Stimulated activated CD4-positive, alpha-beta T cell treated with anti-CD3 and anti-CD28 coated beads, Interleukin-4, amount 100 ng/mL, for 48 hours (primary cell): ENCODE results near the gene HLA-DOA.

Experiments used
- DNase-seq, 2 donors: peaks; one replicate each; pipeline ENCODE4 v3.0.0-alpha.2; 2020; ENCODE audit warnings: low read depth in 2 of 2

The HLA-DOA gene

DNA sequence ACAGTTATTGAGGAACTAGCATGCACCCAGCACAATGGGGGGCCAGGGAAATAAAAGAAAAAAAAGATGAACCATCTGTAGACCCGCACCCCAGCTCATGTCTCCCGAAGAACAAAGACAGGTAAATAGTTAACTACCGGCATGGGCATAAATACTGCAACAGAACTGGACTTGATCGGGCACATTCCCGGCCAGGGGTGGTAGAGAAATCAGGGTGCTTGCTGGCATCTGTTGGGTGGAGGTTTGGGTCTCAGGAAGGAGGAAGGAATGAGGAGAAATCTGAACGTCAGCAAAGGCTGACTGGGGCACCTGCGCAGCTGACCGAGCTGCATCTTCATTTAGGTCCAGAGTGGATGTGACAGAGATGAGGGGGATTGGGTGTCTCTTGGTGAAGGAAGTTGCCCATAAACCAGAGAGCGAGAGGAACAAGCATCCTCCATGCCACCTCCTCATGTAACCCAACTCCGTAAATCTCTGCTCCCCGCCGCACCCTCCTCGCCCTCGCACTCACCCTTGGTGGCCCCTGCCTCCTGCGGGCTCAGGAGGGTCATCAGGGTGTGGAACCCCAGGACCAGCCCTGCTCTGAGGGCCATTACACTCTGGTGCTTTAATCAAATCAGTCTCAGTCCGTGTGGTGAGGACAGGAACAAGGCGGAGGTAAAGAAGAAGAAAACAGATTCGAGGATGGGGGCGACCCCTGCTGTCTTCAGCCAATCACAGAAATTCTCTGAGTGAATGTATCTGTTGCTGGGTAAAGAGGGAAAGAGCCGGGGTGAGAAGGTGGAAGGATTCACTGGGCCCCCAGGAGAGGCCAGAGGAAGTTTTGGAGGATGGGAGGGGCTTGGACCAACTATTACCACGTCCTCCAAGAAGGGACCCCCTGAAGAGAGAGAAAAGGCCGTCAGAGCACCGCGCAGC lies at the start of gene HLA-DOA:
Gene HLA-DOA, minus strand, starts transcription at position 648 of the 918 bp plus-strand sequence.
- no peak for DNase-seq

DNA sequence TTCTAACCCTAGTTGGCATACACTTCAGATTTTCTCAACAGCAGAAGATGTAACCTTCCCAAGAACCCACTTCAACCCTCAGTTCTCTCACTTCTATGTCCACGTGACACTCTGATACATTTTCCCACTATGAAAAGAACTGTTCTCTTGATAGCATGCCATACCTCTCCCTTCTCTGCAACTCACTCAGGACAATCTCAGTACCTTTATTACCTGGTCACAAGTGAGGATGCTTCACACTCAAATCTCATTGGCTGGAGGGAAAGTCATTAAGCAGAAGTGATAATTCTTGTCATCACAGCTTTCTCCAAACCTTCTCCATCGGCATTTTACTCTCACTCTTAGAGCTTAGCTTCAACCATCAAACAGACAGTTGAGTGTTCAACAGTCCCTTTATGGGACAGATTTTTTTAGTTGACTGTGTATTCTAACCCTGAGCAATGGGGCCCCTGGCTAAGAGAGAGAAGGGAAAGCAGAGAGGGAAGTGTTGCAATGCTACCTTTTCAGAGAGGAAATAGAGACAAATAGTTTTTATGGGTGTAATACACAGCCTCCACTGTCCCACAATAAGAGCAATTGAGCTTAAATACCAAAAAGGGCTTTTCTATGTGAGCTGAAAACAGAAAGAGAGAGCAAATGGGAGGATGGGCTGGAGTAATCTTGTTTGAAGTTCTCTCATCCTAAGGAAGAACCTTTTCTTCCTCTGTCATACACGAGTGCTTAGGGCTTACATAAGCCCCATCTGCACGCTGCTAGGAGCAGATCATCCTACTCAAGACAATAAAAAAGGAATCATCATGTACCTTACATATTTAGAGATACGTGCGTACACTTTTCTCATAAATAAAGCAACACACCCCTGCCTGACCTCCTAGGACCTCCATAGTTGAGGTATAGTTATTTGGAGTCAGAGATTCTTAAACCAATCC lies 48.1 kb upstream of the HLA-DOA start:
- no peak for DNase-seq

DNA sequence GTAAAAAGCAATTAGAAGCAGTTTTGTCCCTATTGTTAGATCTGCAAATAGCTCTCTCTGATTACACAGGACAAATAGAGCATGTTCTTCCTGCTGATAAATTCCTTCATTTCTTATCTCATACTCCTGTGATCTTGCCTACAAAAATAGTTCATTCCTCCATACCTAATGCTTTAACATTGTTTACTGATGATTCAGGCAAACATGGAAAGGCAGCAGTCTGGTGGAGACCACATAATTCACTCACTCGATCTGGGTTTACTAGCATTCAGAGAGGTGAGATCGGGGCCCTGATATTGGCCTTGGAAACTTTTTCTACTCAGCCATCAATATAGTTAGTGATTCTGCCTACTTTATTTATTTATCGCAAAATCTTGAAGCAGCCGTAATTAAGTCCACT lies 43.8 kb upstream of the HLA-DOA start:
- DNase-seq, result no peak

DNA sequence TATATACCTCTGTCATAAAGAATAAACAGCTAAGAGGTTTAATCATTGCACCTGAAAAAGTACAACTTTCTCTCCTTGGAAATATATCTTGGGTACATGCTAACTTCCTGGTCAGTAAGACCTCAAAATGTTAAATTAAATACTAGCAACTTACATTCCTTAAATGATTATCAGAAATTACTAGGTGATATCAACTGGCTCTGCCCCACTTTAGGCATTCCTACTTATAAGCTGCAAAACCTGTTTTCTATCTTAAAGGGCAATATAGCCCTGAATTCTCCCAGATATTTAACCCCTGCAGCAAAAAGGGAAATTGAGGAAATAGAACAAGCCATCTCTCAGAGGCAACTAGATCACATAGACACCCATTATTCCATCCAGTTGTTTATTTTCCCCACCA lies 43.2 kb upstream of the HLA-DOA start:
- no peak for DNase-seq

DNA sequence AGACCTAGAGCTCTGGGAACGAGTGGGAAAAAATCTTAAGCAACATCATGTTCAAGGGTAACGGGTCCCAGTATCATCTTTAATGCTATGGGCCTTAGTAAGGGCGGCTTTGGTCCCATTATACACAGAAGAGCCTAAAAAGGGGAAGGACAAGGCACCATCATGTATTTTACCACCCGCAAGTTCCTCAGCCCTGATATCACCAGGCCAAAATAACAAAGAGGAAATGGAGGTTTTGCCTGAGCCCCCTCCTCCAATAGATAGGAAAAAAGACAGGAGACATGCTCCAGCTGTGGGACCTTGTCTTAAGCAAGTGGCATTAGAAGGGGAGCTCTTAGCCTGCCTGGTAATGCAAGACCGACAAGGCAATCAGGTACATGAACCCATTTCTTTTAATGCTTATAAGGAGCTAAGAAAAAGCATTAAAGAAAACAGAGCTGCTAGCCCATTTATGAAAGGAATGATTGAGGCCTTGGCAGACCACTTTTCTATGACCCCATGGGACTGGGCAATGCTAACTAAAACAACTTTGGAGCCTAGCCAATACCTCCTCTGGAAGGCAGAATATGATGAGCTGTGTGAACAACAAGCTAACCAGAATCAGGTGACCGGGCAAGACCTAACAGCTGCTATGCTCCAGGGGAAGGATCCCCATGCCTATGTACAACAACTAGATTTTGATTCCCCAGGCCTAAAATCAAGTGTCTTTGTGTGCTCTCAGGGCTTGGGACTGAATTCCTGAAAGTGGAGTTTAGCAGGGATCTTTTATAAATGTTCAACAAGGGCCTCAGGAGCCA lies 40.8 kb upstream of the HLA-DOA start:
- no peak for DNase-seq

DNA sequence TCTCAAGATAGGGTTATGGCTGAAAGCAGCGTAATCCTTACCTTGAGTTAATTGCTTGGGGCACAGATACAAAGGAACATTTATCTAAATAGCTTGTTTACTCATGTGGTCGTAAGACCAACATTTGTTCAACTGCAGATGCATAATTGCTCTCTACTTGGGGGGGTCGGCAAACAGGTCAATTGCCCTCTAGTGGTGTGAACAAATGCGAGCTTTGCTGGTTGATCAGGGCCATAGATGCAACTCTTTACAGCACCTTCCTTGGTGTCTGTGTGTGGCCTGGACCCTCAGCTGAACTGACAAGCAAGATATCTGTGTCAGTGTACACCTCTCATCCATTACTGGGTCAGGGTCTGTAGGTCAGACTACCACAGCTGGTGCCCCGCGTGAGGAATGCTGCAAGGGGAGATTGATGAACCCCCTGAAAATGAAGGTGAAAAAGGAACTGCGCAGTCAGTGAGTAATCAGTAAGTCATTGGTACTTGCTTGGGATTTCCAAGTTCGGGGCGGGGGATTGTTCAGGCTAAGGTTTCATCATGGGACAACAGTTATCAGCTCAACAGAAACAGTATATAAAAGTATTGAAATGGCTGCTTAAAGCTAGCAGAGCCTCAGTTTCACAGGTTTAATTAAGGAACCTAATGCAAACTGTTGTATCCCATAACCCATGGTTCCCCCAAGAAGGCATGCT lies 40.1 kb upstream of the HLA-DOA start:
- no peak for DNase-seq

DNA sequence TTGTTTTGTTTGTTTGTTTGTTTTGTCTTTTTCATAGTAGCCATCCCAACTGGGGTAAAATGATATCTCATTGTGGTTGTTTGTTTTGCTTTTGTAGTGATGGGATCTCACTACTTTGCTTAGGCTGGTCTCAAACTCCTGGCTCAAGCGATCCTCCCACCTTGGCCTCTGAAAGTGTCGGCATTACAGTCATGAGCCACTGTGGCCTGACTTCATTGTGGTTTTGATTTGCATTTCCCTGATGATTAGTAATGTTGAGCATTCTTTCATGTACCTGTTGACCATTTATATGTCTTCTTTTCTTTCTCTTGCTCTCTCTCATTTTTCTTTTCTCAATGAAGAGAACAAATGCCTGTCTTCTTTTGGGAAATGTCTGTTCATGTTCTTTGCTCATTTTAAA lies 30.8 kb upstream of the HLA-DOA start:
- no peak for DNase-seq

DNA sequence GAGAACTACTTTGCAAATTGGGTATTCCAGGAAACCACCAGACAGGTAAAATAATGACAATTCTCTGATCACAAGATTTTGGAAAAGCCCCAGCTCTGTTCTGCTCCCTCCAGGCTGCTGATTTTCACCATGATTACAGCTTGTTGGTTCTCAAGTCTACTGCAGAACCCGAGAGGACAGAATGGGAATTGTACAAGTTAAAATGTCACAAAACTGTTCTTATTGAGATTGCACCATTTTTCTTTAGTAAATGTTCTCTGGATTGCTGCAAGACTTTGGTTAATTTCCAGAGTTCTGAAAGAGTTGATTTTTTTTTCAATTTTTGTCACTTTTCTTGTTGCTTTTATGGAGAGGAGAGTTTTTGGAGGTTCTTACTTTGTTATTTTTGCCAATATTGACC lies 27.1 kb upstream of the HLA-DOA start:
- DNase-seq, result no peak

DNA sequence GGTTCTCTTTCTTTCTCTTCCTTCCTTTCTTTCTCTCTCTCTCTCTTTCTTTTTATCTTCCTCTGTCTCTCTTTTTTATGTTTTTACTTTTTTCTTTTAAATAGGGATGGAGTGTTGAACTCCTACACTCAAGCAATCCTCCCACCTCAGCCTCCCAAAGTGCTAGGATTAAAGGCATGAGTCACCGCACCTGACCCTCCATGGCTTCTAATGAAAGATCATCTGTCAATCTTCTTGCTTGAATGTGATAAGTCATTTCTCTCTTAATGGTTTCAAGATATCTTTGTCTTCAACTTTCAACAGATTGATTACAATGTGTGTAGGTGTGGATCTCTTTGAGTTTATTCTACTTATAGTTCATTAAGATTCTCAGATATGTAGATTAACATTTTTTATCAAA lies 25.2 kb upstream of the HLA-DOA start:
- DNase-seq, result no peak

DNA sequence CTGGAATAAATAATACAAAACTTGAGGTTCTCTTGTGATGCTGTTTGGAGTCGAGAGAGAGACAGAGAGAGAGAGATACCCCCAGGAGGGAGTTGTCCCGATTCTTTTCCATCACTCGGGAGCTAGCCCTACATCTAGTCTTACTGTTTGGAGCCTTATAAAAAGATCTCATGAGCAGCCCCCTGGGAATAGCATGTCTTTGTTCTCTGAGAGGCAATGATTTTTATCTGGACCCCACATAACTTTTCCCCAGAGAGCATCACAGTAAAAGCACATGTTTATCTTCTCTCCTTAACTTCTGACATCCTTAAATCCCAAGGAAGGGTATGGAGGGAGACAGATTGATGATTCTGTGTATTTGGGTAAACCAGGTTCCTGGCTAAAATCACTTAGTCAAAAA lies 20.9 kb upstream of the HLA-DOA start:
- DNase-seq, result no peak

DNA sequence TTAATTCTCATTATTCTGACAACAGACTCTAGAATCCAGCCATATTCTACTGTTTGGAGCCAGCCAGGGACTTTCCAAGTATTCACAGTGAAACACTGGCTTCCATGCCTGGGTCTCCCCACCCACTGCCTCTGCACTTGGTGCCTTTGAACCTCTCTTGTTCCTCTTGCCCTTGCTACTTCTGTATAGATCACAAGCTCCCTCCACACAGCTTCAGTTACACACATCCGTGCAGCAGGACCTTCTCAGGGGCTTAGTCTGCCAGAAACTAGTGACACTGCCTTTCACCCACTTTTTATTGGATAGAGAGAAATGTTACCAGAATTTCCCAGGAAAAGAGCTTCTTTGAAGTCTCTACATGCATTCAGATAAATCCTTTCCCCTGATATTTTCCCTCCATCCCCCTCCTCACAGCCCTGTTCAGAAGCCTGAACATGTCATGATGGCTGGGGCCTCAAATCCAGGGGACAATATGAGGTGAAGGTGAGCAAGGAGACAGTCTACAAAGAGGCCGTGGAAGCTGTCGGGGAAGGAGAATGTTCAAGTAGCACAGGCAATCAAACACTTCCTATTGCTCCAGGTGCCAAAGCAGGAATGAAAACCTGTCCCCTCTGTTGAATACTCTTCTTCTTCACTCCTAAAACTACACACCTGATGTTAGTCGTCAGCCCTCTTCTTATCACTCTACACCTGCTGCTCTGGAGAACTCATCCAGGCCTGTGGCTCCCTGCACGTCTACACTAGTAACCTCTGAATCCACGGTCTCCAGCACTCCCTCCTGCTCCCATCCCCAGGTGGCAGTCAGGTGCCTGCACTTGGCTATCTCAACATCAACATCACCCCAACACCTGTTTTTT lies 20.2 kb upstream of the HLA-DOA start:
- no peak for DNase-seq

DNA sequence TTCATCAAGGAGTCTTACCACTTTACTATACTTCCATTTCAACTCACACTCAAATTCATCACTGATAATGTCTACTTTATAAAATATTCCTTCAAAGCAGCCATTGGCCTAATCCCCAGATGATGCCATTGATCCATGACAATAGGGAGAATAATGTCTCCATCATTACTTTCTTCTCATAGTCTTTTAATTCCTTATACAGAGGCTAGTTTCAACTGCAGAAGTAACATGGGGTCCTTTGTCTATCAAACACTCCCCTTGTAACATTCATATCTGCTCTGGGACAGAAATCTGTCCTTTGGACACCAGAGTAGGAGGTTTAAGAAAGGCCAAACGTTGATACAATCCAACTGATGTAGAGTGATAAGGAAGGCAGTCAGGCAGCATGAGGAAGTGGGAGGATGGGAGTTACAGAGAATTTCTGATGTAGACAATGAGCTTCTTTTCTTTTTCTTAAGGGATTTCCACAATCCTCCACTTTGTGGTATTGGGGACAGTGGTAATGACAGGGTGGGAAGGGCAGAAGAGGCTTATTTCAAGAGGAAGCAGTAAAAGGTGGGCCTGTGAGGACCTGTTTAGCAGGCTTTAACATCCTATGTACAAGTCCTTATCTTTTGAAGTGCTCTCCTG lies 18.9 kb upstream of the HLA-DOA start:
- no peak for DNase-seq

DNA sequence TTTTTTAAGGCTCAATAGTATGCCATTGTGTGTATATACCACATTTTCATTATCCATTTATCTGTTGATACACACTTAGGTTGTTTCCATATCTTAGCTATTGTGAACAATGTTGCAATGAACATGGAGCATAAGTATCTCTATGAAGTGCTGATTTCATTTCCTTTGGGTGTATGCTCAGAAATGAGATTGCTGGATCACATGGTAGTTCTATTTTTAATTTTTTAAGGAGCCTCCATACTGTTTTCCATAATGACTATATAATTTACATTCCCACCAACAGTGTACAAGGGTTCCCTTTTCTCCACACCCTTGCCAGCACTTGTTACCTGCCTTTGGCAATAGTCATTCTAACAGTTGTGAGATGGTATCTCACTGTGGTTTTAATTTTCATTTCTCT lies 15.1 kb upstream of the HLA-DOA start:
- DNase-seq, result no peak

DNA sequence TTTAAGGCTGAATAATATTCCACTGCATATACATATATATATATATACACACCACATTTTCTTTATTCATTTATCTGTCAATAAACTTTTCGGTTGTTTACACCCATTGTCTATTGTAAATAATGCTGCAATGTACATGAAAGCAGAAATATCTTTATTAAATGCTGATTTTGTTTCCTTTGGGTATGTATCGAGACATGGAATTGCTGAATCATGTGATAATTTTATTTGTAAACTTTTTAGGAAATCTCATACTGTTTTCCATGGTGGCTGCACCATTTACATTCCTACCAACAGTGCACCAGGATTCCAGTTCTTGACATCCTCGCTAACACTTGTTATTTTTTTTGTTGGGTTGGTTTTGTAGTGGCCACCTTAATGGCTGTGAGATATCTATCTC lies 14.1 kb upstream of the HLA-DOA start:
- no peak for DNase-seq

DNA sequence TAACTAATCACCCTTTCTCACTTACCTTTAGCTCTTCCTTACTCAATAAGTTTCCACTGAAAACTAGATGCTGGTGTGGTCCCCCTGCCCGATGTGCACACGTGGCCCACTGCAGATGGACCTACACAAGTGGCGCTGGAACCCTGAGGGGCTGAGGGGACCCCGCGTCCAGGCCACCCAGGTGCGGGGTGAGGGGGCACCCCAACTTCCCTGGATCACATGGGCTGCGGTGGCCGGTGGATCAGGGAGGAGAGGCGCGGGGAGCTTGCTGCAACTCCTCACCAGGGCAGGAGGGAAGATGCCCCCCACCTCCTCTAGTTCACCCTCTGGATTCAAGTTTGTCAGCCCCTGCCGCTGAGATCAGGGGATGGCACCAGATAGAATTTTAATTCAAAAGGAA lies 12.5 kb upstream of the HLA-DOA start:
- no peak for DNase-seq

DNA sequence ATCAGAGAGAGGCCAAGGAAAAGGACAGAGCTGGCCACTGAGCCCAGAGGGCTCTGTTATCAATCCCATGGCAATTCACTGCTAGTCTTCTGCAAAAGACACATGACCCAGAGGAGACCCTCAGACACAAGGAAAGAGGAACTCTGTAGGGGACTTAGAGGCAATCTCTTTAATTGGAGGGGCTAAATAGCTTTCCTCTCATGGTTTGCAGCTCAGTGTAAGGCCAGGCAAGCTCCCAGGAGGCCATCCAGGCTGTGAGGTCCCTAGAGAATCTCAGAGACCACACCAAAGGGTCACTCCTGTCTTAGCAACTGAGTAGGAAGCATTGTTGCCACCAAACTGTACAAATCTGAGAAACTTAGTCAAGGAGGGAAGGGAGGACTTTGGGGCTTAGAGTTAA lies 10.0 kb upstream of the HLA-DOA start:
- DNase-seq, result no peak

DNA sequence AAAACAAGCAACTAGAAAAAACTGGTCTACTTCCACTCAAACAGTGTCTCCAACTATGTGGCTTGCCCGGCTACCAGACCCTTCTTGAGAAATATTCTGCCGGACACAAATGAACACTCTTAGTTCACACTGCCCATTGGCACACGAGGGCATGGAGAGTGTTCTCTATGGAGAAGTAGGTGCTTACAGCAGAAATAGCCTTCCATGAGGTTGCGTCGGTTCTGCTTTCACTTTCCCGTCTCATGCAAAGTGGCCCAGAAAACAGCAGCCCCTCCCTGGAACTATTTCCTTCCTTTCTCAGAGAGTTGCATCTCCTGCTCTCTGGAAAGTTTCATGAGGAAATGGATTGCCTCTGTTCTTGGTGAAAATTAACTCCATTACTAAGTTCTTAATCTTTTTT lies 9.5 kb upstream of the HLA-DOA start:
- DNase-seq, result no peak

DNA sequence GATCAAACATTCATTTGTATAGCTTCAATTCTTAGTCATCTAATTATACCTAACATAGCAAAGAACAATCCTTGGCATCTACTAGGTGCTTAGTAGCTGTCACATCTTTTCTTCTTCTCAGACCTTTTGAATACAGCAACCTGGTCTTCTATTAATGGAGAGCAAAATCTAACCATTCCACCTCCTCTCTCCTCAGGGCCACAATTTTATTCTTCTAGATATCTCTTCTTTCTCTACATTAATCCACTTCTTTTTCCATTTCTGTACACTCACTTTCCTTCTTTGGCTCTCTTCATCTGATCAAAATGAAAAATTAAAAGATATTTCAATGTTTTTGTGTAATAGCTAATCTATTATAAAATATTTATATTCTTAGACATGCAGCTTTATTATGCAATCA lies 9.0 kb upstream of the HLA-DOA start:
- no peak for DNase-seq

DNA sequence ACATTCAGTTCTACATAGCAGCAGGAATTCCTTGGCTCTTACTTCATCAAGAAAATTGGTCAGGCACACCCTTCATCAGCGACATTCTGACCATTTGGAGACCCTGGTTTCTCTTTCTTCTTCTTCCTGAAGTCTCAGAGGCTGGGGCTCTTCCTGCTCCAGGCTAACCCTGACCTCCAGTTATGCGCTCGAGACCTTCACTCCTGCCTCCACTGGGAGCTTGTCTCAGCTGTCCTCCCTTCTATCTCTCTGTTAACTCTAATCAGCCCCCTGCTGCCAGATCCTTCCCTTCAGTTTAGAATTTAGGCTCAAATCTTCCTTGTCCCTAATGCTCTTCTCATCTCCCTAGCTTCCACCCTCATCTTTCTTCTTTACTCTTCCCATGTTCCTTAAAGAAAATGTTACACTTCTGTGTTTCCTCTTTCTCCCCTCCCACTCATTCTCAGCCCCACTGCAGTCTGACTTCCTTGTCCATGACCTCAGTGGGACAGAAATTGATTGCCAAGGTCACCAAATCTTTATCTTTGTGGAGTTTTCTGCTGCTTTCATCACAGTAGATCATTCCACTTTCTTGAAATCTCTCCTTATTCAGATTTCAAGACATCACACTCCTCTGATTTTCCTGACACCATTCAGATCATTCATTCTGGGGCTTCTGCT lies 8.4 kb upstream of the HLA-DOA start:
- no peak for DNase-seq
